ENCODE data around the gene COL20A1.

DNA sequence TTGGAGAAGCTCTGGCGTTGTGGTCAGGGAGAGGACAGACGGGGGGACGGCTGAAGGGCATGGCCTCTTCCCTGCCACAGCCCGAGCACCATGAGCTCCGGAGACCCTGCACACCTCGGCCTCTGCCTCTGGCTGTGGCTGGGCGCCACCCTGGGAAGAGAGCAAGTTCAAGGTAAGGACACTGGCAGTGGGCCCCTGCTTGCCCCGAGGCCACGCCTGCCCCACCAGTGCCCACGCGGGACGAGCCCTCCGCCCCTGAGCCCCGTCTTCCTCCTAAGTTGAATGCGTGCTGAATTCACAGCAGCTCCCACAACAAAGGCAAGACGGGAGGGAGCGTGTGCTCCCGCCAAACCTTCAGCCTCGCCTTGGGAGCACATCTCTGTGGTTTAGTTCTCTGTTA is 2.0 kb downstream of the COL20A1 start:
- TF ChIP-seq, protein P1, sequence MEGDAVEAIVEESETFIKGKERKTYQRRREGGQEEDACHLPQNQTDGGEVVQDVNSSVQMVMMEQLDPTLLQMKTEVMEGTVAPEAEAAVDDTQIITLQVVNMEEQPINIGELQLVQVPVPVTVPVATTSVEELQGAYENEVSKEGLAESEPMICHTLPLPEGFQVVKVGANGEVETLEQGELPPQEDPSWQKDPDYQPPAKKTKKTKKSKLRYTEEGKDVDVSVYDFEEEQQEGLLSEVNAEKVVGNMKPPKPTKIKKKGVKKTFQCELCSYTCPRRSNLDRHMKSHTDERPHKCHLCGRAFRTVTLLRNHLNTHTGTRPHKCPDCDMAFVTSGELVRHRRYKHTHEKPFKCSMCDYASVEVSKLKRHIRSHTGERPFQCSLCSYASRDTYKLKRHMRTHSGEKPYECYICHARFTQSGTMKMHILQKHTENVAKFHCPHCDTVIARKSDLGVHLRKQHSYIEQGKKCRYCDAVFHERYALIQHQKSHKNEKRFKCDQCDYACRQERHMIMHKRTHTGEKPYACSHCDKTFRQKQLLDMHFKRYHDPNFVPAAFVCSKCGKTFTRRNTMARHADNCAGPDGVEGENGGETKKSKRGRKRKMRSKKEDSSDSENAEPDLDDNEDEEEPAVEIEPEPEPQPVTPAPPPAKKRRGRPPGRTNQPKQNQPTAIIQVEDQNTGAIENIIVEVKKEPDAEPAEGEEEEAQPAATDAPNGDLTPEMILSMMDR (IDR thresholded peaks at IDR 0.05) = no peak
- no peak for TF ChIP-seq POLR2A (IDR thresholded peaks at IDR 0.05)

All from right lobe of liver (tissue), 4 donors.